Cardiac fibroblast (primary cell): ENCODE measurements around the gene REXO1.

Experiments used
- DNase-seq, 2 donors: peaks; one replicate each; pipeline versions ENCODE4 v3.0.0 to v3.0.0-alpha.2; 2010; ENCODE audit warnings: low read depth in 2 of 2
- H3K4me3 ChIP-seq, 2 donors: replicated peaks in 1 of 2; 1 replicate in 1 of 2; 2 replicates in 1 of 2; pipeline ENCODE4 v1.5.1; 2011; ENCODE audit warnings: low read depth in 2 of 2, low read length in 2 of 2, mild to moderate bottlenecking in 2 of 2, moderate library complexity in 1 of 2
- CTCF ChIP-seq: IDR thresholded peaks from one replicate; pipeline ENCODE4 v1.5.1; 2011; ENCODE audit warnings: low read depth, mild to moderate bottlenecking, low read length, inconsistent platforms

The REXO1 gene

GRCh38 chr19:1849886-1850398, 1.7 kb upstream of the REXO1 start:
- no peak for TF ChIP-seq CTCF
- DNase-seq: no peak
- no peak overlapping the region for H3K4me3 ChIP-seq

GRCh38 chr19:1849132-1849474, 820 bp upstream of the REXO1 start:
- no peak for DNase-seq
- TF ChIP-seq CTCF: no peak
- no peak overlapping the region for H3K4me3 ChIP-seq

GRCh38 chr19:1847684-1848398, 442 bp downstream of the REXO1 start:
- TF ChIP-seq CTCF: no peak
- peak; percentile 56 to 66 for DNase-seq
- H3K4me3 ChIP-seq: peak overlapping the region; percentile 98

- peak overlapping the region; percentile 98 for H3K4me3 ChIP-seq
- DNase-seq: no peak
- no peak for TF ChIP-seq CTCF
Measured at GRCh38 chr19:1847348-1847683, 967 bp downstream of the REXO1 start.

GRCh38 chr19:1846517-1847204, 1.6 kb downstream of the REXO1 start:
- DNase-seq: no peak
- H3K4me3 ChIP-seq: peak overlapping the region; percentile 98
- TF ChIP-seq CTCF: no peak

- no peak for DNase-seq
- TF ChIP-seq CTCF: no peak
- no peak overlapping the region for H3K4me3 ChIP-seq
Measured at GRCh38 chr19:1845642-1846041, 2.6 kb downstream of the REXO1 start.
